ENCODE data around the gene NAPG. TPM values are rescaled to one million over a fixed set of nuclear protein-coding genes. Genes with fewer than 3 reads are reported as not detected.
"Not testable (repeated sequence)": the region's sequence is repeated elsewhere in the genome, so short reads cannot be mapped to it uniquely, and the experiment has no call there.

Gene NAPG
- 40.0 TPM for total RNA-seq

DNA sequence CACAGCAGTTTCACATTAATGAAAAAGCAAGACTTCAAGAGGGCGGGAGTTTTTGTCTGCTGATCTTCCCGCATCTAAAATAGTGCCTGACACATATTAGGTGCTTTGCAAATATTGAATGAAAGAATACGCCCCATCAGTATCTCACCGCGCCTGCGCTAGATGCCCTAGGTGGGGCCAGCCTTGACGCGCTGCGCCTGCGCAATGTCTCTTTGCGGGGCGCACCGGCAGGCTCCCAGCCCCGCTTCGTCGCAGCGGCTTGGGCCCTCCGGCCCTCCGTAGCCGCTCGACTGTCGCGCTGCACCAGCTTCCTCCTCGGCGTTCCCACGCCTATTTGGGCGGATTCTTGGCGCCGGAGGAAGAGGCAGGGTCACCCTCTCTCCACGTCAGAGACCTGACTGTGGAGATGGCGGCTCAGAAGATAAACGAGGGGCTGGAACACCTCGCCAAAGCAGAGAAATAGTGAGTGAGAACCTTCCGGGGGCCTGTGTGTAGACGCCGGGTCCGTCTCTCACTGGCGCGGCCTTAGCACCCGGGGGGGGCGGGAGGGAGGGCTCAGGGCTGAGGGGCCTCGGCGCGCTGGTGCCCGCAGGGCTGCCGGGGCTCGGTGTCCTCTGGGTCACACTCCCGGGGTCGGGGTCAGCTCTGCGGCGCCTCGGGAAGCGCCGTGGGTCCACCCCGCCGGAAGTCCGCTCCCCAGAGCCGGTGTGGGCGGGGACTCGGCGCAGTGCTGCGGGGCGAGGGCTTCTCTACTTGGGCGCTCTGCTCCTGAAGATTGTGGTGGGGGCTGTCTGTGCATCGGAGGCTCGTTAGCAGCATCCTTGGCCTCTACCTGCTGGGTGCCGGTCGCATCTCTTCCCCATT lies at the start of gene NAPG:
Gene NAPG, plus strand, starts transcription at position 331 of the 864 bp plus-strand sequence. Its CDS starts 76 bp downstream, at position 407.
- ATAC-seq, result peak; percentile 97
- peak; percentile 94 for DNase-seq (ENCODE audit: low spot score)
- intact Hi-C loops (cut with DNase I), result no loop called here

DNA sequence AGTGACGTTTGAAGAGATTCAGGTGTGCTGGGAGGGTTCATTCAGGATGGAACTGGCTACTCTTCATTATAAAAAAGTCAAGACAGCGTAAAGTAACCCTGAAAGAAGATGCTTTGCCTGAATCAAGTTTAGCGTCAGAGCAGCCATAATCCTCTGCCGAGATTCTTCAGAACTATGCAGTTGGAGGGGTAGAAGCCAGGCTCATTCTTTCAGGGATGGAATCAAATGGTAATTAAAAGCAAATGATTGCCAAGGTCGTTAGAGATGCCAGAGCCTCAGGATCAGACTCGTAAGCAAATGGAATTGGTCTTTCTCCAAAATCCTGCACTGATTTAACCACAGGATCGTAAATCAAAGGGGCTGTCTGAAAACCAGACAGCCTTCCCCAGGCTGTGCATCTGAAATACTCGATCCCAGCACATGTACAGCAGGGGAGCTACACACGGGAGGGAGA lies 49.5 kb upstream of the NAPG start:
- ATAC-seq (peak; percentile 32), DNase-seq (ENCODE audit: low spot score) (no peak)
- intact Hi-C loops (cut with DNase I), result no loop called here

DNA sequence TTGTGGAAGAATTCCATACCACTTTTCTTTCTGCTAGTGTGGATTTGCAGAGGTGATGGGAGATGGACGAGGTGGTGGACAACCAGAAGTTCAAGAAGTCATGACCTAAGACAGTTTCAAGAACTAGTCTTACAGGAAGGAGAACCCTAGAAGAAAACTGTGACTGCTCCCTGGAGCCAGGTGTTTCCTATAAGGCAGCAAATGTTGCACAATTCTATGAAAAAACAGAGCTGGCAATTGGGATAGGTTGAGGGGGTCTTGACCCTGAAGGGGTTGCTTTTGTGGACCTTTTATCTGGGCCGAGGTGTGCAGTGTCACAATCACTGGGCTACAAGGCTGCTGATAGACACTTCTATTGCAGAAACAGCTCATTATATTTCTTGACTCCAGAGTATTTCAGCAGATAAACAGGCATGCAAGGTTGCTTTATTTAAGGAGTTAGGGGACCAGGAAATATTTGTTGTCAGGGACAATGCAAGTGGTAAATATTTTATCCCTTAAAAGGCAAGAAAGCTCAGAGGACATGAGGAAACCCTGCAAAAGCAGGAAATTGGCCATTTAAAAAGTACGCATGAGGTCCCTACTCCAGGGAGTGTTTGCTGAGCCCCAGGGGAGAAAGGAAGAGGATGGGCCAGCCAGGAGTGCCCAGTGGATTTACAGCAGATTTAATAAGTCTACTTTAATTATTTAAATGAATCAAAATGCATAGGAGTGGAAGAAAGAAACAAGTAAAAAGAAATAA lies 48.5 kb upstream of the NAPG start:
- no peak for ATAC-seq
- DNase-seq (ENCODE audit: low spot score), result no peak
- intact Hi-C loops (cut with DNase I), result no loop called here

DNA sequence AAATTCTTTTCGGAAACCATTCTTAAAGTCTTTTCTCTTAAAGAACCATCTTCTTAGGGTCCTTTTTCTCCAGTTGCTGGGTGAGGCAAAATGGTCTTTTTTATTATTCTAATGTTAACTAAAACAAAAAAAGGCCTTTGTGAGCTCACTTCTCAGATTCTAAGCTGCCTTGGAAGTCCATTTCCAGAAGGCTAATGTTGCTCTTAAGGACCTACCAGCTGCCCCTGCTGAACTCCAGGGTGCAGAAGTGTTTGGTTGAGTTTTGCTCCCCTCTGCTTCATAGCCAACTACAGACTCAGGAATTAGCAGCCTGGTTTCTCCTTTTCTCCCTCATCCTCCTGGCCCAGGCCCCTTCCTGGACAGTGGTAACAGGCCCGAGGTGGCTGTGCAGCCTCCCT lies 48.0 kb upstream of the NAPG start:
- no peak for ATAC-seq
- DNase-seq (ENCODE audit: low spot score), result no peak
- intact Hi-C loops (cut with DNase I), result no loop called here

DNA sequence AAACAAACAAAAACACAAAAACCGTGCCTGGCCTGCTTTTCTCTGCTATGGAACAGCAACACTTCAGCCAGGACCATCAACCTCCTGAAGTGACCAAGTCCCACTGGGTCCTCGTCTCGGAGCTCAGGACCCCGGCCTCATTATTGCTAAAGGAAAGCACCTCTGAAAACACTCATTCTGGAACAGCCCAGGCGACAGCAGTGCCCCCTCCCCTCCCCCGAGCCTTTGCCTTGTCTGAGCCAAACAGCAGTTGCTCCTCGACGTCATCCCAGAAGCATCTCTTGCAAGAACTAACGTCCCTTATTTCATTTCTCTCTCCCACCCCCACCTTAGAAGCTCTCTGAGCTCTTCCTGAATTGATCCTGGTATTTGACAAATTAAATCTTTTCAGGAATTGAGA lies 44.0 kb upstream of the NAPG start:
- intact Hi-C loops (cut with DNase I), result no loop called here
- peak; percentile 7 for ATAC-seq
- DNase-seq (ENCODE audit: low spot score), result no peak

DNA sequence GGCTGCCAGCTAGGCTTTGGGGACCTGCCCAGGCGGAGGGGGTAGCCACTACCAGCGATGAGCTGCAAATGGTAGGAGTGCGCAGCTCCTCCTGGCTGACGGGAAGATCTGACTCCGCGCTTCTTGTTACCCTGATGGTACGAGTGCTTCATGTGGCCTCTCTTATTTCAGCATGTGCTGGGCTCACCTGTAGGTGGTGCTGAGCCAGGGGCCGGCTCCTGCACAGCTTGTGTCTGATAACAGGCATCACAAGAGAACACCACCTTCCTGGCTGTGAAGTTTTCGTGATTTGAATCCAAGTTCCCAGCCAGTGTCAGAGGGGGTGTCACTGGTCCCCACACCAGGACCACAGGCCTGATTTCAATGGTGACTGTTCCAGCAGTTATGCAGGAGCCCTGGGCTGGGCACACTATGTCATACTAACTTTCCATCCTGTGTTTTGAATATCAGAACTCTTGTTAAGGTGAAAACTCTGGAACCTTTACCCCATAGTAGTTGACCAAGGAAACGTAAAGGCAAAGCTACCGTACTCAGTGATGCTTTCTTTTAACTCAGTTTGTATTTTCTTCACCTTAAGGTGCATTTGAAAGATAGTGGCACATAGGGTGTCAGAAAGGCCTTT lies 43.4 kb upstream of the NAPG start:
- ATAC-seq (no peak), DNase-seq (ENCODE audit: low spot score) (no peak)
- intact Hi-C loops (cut with DNase I), result no loop called here

DNA sequence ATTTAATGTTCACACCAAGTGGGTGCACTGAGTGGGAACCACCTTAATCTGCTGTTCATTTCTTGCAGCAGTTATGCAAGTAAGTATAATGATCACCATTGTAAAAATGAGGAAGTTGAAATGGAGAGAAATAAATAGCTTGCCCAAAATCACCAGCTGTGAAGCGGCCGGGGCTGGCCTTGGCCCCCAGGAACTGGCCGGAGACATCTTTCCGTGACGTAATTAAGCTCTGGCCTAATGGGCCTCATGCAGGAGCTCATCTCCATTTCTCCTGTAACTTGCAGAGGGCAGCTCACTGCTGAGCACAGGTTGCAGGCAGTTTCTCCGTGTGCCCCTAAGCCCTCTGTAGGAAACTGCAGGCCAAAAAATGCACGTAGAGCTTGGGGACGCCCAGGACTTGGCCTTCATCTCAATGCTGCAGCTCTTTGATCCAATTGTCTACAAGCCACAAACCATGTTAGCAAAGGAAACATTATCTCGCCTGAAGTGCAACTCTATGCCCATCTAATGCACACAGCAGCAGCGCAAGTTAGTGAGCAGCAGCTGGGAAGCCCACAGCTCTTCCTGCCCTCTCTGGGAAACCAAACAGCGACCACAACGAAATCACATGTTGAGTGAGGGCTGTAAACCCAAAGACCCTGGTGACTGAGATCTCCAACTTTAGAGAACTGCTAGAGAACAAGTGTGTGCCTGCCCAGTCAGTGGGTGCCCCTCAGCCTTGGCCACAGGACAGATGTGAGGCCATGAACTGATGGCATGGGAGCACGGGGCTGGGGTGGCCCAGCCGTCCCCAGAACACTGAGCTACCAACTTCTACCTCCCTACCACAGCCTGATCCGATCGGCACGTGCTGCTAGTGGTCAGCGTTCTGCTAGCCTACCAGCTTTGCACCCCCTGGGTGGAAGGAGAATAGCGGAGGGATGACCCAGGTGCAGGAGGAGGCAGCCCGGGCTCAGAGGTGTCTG lies 42.6 kb upstream of the NAPG start:
- ATAC-seq, result peak; percentile 91
- intact Hi-C loops (cut with DNase I), result no loop called here
- DNase-seq (ENCODE audit: low spot score), result no peak

DNA sequence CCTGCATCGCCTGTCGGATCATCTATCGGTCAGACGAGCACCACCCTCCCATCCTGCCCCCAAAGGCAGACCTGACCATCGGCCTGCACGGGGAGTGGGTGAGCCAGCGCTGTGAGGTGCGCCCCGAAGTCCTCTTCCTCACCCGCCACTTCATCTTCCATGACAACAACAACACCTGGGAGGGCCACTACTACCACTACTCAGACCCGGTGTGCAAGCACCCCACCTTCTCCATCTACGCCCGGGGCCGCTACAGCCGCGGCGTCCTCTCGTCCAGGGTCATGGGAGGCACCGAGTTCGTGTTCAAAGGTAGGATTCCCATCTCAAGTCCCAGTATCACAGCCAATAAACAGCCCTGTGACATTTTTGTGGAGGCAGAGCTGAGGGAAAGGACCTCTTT lies 40.4 kb upstream of the NAPG start:
- ATAC-seq (no peak), DNase-seq (ENCODE audit: low spot score) (no peak)
- intact Hi-C loops (cut with DNase I), result no loop called here

DNA sequence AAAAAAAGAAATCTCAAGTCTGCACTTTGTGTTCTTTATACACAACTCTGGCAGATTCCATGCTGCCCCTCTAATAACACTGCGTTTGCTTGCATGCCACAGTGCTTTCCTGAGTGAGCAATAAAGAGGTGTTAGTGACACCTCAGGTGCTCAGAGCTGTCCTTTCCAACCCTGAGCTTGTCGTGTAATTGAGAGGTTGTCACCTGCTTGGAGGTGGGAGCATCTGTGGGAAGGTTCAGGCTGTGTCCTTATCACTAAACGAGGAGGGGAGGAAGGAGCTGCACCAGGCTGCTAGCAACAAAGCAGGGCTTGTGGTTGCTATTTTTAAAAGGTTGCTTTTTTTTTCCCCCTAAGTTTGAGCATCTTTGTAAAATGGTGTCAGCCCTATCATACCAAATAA lies 39.5 kb upstream of the NAPG start:
- ATAC-seq (no peak), DNase-seq (ENCODE audit: low spot score) (no peak)
- intact Hi-C loops (cut with DNase I), result no loop called here

DNA sequence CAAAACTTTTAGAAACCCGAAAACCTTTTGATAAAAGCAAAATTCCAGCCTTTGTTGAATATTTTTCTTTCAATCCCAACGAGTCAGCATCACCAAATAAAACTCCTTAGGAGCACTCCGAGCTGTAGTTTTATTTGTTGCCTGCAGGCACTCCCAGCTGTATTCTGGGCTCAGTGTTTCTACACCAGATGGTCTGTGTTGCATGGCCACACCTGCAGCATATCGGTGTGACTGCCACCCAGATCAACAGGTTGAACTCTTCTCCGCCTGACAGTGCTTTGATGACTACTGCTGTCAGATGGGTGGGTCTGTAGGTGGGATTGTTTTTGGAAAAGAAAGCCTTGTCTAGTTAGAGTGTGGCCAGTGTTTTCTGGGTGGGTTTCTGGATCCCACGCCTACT lies 38.7 kb upstream of the NAPG start:
- intact Hi-C loops (cut with DNase I), result no loop called here
- no peak for DNase-seq (ENCODE audit: low spot score)
- no peak for ATAC-seq

DNA sequence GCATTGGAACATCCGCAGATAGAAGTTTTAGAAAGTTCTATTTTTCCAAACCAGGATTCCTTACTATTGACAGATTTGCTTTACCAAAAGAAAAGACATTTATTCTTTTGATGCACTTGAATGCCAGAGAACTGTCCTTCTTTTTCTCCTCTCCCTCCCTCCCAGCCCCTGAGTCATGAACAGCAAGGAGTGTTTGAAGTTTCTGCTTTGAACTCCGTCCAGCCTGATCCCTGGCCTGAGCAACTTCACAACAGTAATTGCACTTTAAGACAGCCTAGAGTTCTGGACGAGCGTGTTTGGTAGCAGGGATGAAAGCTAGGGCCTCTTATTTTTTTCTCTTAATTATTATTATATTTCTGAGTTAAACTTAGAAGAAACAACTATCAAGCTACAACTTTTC lies 37.8 kb upstream of the NAPG start:
- ATAC-seq (no peak), DNase-seq (ENCODE audit: low spot score) (no peak)

DNA sequence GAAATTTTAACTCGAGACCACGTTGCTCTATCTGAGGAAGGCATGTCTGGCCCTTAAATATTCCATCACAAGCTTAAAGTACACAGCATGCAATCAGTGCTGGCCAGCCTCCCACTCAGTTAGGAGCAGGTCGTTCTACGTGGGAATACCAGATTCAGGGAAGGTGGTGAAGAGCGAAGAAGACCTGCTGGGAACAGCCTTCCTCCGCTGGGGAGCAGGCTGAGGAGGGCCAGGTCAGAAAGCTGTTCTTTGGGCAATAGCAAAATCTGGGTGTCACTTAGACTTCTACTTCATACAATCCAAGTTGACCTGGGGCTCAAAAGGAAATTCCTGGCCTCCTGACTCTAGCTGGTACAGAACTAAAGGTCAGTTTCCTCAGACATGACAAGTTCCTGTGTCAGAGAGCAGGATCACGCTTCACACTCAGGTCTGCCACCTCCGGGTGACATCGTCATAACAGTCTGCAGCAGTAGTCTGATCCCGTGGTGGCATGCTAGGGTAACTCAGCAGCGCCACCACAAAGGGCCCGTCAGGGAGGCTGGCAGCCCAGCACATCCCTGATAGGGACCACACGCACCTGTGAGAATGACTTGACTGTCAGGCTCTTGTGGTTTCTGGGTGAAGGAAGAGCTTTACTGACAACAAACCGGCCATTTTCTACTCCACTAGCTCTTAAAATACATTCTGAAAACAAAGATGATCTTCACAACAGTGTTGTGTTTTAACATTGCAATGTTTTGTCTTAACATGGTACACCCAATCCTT lies 35.2 kb upstream of the NAPG start:
- intact Hi-C loops (cut with DNase I), result no loop called here
- no peak for DNase-seq (ENCODE audit: low spot score)
- ATAC-seq, result no peak

More for the DNA sequence above, 37.8 kb upstream of the NAPG start:
- intact Hi-C loops (cut with DNase I), result no loop called here

DNA sequence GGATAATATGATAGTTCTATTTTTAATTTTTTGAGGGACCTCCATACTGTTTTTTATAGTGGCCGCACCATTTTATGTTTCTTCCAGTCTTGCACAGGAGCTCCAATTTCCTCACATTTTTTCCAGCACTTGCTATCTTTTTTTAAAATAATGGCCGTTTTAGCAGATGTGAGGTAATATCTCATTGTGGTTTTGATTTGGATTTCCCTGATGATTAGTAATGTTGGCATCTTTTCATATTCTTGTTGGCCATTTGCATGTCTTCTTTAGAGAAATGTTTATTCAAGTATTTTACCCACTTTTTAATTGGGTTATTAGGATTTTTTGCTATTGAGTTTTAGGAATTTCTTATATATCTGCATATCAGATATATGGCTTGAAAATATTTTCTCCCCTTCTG lies 29.9 kb upstream of the NAPG start:
- DNase-seq (ENCODE audit: low spot score), result no peak
- intact Hi-C loops (cut with DNase I), result no loop called here
- ATAC-seq, result no peak

DNA sequence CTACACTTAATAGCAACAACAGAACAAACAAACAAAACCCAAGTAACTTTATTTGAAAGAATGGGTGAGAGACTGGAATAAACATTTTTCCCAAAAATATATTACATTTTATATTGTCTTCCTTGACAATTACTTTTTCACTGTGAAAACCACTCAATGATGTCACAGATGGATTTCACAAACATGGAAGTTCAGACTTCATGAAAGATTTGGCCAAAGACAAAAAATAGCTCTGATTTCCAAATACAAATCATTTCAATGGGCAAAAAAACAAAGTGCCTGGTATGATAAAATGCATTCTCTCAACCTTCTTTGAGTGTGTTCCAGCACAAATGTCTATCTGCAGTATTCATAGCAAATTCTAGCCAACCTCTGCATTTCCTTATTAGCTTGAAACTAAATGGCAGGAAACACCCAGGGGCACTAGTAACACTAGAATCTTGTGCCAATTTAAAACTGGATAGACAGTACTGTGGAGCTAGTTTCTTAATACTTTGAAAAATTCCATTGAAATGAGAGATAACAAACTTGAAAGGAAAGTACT lies 28.5 kb upstream of the NAPG start:
- no peak for ATAC-seq
- no peak for DNase-seq (ENCODE audit: low spot score)
- intact Hi-C loops (cut with DNase I), result no loop called here

DNA sequence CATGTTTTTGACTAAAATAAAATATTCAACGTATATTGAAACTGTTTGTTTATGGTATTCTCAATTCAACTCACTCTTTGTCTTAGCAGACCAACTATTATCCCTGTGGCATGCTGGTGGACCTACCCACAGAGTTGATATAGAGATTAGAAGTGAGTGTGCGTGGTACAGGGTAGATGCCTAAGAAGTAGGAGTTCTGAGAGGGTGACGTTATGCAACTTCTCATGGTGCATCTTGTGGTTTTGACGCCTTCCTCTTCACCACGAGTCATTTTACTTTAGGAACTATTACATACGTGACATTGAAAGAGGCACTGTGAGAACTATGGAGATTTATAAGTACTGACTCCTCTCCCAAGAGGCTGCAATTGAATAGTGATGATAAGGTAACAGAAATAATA lies 26.6 kb upstream of the NAPG start:
- ATAC-seq (no peak), DNase-seq (ENCODE audit: low spot score) (no peak)
- intact Hi-C loops (cut with DNase I), result no loop called here

DNA sequence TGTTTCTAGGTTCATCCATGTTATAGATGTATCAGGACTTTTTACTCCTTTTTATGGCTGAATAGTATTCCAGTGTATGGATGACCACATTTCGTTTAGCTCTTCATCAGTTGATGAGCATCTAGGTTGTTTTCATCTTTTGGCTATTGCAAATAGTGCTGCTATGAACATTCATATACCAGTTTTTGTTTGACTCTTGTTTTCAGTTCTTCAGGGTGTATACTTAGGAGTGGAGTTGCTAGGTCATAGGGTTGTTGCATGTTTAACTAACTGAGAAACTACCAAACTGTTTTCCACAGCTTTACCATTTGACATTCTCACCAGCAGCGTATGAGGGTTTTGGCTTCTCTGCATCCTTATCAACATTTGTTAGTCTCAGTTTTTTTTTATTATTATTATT lies 25.8 kb upstream of the NAPG start:
- DNase-seq (ENCODE audit: low spot score) (no peak), ATAC-seq (no peak)
- intact Hi-C loops (cut with DNase I), result no loop called here

DNA sequence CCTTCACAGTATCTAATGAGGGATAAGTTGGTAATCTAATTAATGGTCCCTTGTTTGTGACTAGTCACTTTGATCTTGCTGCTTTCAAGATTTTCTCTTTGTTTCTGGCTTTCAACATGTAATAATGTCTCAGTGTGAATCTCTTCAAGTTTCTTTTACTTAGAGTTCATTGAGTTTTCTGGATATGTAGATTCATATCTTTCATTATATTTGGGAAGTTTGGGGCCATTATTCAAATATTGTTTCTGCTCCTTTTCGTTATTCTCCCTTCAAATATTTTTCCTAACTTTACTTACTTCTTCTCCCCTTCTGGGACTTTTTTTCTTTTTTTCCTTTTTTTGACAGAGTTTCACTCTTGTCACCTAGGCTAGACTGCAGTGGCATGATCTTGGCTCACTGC lies 21.1 kb upstream of the NAPG start:
- ATAC-seq (no peak), DNase-seq (ENCODE audit: low spot score) (no peak)
- intact Hi-C loops (cut with DNase I), result no loop called here

DNA sequence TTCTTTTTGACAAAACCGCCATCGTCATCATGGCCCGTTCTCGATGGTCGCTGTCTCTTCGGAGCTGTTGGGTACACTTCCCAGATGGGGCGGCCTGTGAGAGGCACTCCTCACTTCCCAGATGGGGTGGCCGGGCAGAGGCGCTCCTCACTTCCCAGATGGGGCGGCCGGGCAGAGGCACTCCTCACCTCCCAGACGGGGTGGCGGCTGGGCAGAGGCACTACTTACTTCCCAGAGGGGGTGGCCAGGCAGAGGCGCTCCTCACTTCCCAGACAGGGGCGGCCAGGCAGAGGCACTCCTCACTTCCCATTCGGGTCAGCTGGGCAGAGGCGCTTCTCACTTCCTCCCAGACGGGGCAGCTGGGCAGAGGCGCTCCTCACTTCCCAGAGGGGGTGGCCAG lies 19.9 kb upstream of the NAPG start:
- DNase-seq (ENCODE audit: low spot score); intact Hi-C loops (cut with DNase I); ATAC-seq: not testable (repeated sequence)
